DMS153 (cell line): ENCODE measurements around the gene TNK1.
A peak's percentile ranks its signal among the peaks of the same experiment; 100 is the strongest.
"Not testable (repeated sequence)": the region's sequence is repeated elsewhere in the genome, so short reads cannot be mapped to it uniquely, and the experiment has no call there.

Source experiments
- DNase-seq: peaks from one replicate; lab custom pipeline; 2025; lab: John Stamatoyannopoulos, UW

The TNK1 gene

GRCh38 chr17:7380855-7381683 lies at the start of gene TNK1:
Gene TNK1, plus strand, starts transcription at chr17:7381089. Its CDS starts 1,838 bp downstream, at chr17:7382927.
- DNase-seq, result no peak

- DNase-seq, result no peak
Measured at GRCh38 chr17:7332111-7332510, 48.8 kb upstream of the TNK1 start.

- not testable (repeated sequence) for DNase-seq
Measured at GRCh38 chr17:7332600-7333069, 48.3 kb upstream of the TNK1 start.

GRCh38 chr17:7334938-7335538 lies 45.9 kb upstream of the TNK1 start:
- no peak for DNase-seq

GRCh38 chr17:7335765-7336164 lies 45.1 kb upstream of the TNK1 start:
- not testable (repeated sequence) for DNase-seq

GRCh38 chr17:7336240-7337175 lies 44.4 kb upstream of the TNK1 start, which contains the start of gene ACAP1:
Gene ACAP1, plus strand, starts transcription at chr17:7336529. Its CDS starts 206 bp downstream, at chr17:7336735.
- DNase-seq, result no peak

GRCh38 chr17:7337600-7337999 lies 43.3 kb upstream of the TNK1 start:
- not testable (repeated sequence) for DNase-seq

- DNase-seq, result no peak
Measured at GRCh38 chr17:7340179-7340578, 40.7 kb upstream of the TNK1 start.

- no peak for DNase-seq
Measured at GRCh38 chr17:7341842-7342241, 39.0 kb upstream of the TNK1 start.

- no peak for DNase-seq
Measured at GRCh38 chr17:7343250-7343649, 37.6 kb upstream of the TNK1 start.

GRCh38 chr17:7346761-7347614 lies 33.9 kb upstream of the TNK1 start:
- no peak for DNase-seq

- DNase-seq, result no peak
Measured at GRCh38 chr17:7347630-7348477, 33.0 kb upstream of the TNK1 start.

- DNase-seq, result no peak
Measured at GRCh38 chr17:7348478-7349242, 32.2 kb upstream of the TNK1 start.

GRCh38 chr17:7351665-7352502 lies 29.0 kb upstream of the TNK1 start, which contains the start of gene KCTD11:
Gene KCTD11, plus strand, starts transcription at chr17:7352162.
- no peak for DNase-seq

GRCh38 chr17:7352503-7352889 lies 28.4 kb upstream of the TNK1 start:
- DNase-seq, result no peak

- no peak for DNase-seq
Measured at GRCh38 chr17:7352910-7353635, 27.8 kb upstream of the TNK1 start.

GRCh38 chr17:7354262-7354843 lies 26.5 kb upstream of the TNK1 start:
- peak; percentile 69 for DNase-seq
